Activated T-cell treated with anti-CD3 and anti-CD28 coated beads, Interleukin-2, amount 50 U/mL, for 1 hour (primary cell): ENCODE measurements around the gene RECQL5.

Experiments
- DNase-seq: peaks from one replicate; pipeline ENCODE4 v3.0.0-alpha.2; 2020

Gene RECQL5

GRCh38 chr17:75632428-75632827 is 34.5 kb downstream of the RECQL5 start:
- no peak for DNase-seq

- no peak for DNase-seq
Observed at GRCh38 chr17:75631353-75631752, 35.6 kb downstream of the RECQL5 start.

GRCh38 chr17:75630071-75630917 is 36.7 kb downstream of the RECQL5 start:
- no peak for DNase-seq

GRCh38 chr17:75629157-75629556 is 37.8 kb downstream of the RECQL5 start:
- DNase-seq, result no peak

GRCh38 chr17:75628425-75628824 is 38.5 kb downstream of the RECQL5 start:
- no peak for DNase-seq

- no peak for DNase-seq
Observed at GRCh38 chr17:75627094-75627493, 39.9 kb downstream of the RECQL5 start.

GRCh38 chr17:75626496-75627038 is 40.4 kb downstream of the RECQL5 start:
- no peak for DNase-seq

GRCh38 chr17:75625813-75626486 is 41.0 kb downstream of the RECQL5 start:
- DNase-seq, result no peak

- no peak for DNase-seq
Observed at GRCh38 chr17:75624714-75625345, 42.1 kb downstream of the RECQL5 start.

- DNase-seq, result no peak
Observed at GRCh38 chr17:75624021-75624420, 42.9 kb downstream of the RECQL5 start.

- no peak for DNase-seq
Observed at GRCh38 chr17:75623386-75623785, 43.6 kb downstream of the RECQL5 start.

- DNase-seq, result no peak
Observed at GRCh38 chr17:75622771-75623273, 44.1 kb downstream of the RECQL5 start.

- no peak for DNase-seq
Observed at GRCh38 chr17:75622076-75622475, 44.9 kb downstream of the RECQL5 start.

- DNase-seq, result no peak
Observed at GRCh38 chr17:75621489-75621888, 45.5 kb downstream of the RECQL5 start.

- no peak for DNase-seq
Observed at GRCh38 chr17:75619506-75620431, 47.2 kb downstream of the RECQL5 start.

GRCh38 chr17:75617675-75618074 is 49.3 kb downstream of the RECQL5 start:
- no peak for DNase-seq

GRCh38 chr17:75617218-75617617 is 49.7 kb downstream of the RECQL5 start:
- no peak for DNase-seq

GRCh38 chr17:75616521-75617122 is 50.3 kb downstream of the RECQL5 start:
- DNase-seq, result no peak

GRCh38 chr17:75615301-75615700 is 51.7 kb downstream of the RECQL5 start:
- DNase-seq, result no peak

- DNase-seq, result no peak
Observed at GRCh38 chr17:75614556-75615270, 52.2 kb downstream of the RECQL5 start.

GRCh38 chr17:75614006-75614405 is 52.9 kb downstream of the RECQL5 start:
- no peak for DNase-seq
